ENCODE data around the gene PNMT. TPM values are rescaled to one million over a fixed set of nuclear protein-coding genes. Genes with fewer than 3 reads are reported as not detected.

PNMT gene
- total and polyA plus RNA-seq, 10 donors = 0.28 to 2.4 (median 0.65) TPM; not detected in 4

DNA sequence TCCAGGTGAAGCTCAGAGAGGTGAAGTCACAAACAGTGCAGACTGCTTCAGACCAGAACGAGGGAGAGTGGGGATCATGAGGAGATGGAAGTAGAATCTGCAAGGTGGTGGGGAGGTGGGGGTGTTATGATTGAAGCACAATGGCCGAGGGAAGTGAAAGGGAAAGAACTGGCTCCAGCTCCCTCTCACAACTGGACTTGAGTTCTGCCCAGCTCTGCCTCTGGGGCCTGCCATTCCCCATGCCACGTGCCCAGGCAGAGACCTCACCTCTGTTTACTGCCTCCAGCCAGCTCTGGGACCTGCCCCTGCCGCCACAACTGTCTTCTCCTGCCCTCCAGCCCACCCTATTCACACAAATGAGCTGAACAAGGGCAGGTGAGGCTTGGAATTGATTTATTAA, 2.5 kb downstream of the PNMT start:
- intact Hi-C loops (cut with DNase I; ENCODE audit: low total_unique reads) = no loop called here
- H3K9me3 ChIP-seq = no peaks in the 10 kb centered on the region
- no peak overlapping the region for H3K27ac ChIP-seq
- H3K4me3 ChIP-seq = no peak overlapping the region
- TF ChIP-seq, protein P1, sequence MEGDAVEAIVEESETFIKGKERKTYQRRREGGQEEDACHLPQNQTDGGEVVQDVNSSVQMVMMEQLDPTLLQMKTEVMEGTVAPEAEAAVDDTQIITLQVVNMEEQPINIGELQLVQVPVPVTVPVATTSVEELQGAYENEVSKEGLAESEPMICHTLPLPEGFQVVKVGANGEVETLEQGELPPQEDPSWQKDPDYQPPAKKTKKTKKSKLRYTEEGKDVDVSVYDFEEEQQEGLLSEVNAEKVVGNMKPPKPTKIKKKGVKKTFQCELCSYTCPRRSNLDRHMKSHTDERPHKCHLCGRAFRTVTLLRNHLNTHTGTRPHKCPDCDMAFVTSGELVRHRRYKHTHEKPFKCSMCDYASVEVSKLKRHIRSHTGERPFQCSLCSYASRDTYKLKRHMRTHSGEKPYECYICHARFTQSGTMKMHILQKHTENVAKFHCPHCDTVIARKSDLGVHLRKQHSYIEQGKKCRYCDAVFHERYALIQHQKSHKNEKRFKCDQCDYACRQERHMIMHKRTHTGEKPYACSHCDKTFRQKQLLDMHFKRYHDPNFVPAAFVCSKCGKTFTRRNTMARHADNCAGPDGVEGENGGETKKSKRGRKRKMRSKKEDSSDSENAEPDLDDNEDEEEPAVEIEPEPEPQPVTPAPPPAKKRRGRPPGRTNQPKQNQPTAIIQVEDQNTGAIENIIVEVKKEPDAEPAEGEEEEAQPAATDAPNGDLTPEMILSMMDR (IDR thresholded peaks at IDR 0.05 in 8 of 11, conservative IDR thresholded peaks at IDR 0.05 in 3 of 11) = no peak
- TF ChIP-seq POLR2AphosphoS5 (IDR thresholded peaks at IDR 0.05) (no peak), POLR2A (IDR thresholded peaks at IDR 0.05) (no peak)
- peaks cover 4 to 67% (median 43%) of the 10 kb centered on the region in 7 donors for H3K27me3 ChIP-seq (replicated peaks in 1 of 7)
- peaks cover 0 to 67% (median 38%) of the 10 kb centered on the region in 6 donors for H3K4me1 ChIP-seq
- H3K36me3 ChIP-seq = no peaks in the 10 kb centered on the region
- no peak for DNase-seq
- WGBS, 5 donors = 49 to 70% (median 57%) methylated on average over 4 of the region's 4 CpGs

- intact Hi-C loops (cut with DNase I; ENCODE audit: low total_unique reads) = no loop called here
- H3K36me3 ChIP-seq = no peaks in the 10 kb centered on the region
- peak in 2 of 3 donors; percentile 25 to 57 for TF ChIP-seq POLR2AphosphoS5 (IDR thresholded peaks at IDR 0.05)
- TF ChIP-seq, protein P1 (IDR thresholded peaks at IDR 0.05 in 8 of 11, conservative IDR thresholded peaks at IDR 0.05 in 3 of 11) = peak in 6 of 11 experiments; percentile 34 to 48 (median 40)
- TF ChIP-seq POLR2A (IDR thresholded peaks at IDR 0.05) = no peak
- H3K4me1 ChIP-seq = peaks cover 6 to 68% (median 48%) of the 10 kb centered on the region in 6 donors
- DNase-seq = peak; percentile 72
- H3K9me3 ChIP-seq = no peaks in the 10 kb centered on the region
- H3K27me3 ChIP-seq (replicated peaks in 1 of 7) = peaks cover 4 to 56% (median 43%) of the 10 kb centered on the region in 7 donors
- 51 to 58% (median 53%) methylated on average over 17 to 19 of the region's 19 CpGs for WGBS, 5 donors
- H3K4me3 ChIP-seq = no peak overlapping the region
- H3K27ac ChIP-seq = no peak overlapping the region
Observed at GRCh38 chr17:39671651-39672521, 3.6 kb downstream of the PNMT start.

DNA sequence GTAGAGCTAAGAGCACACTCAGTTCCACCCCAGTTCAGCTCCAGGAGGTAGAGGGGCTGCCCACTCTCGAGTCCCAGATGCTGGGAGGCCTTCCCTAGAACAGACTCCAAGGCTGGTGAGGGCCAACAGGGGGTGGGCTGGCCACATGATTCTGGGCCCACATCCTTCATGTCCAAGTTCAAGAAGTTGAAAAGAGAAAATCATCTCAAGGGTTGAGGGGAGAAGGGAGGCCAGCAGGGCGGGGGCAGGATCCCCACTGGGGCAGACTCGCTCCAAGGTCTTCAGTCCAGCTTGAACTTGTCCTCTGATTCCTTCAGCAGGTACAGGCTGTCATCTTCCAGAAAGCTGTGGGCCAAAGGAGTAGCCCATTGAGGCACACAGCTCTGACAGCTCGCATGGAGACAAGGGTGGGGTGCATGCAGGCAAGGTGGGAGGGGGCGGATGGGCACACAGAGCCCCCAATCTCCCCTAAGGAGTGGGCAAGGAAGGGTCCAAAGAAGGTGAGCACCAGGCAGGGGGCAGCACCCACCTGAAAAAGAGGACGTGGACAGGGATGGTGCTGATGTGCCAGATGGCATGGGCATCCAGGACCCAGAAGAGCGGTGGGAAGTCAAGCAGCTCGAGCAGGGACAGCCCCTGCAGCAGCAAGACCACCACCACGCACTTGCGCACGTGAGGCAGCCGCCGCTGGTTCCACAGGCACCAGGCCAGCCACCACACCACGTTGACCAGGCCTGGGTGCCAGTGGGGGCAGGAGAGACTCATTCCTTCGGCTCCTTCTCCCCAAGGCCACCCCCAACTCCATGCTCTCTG, 4.5 kb downstream of the PNMT start:
- intact Hi-C loops (cut with DNase I; ENCODE audit: low total_unique reads) = no loop called here
- H3K4me1 ChIP-seq = peaks cover 10 to 68% (median 49%) of the 10 kb centered on the region in 6 donors
- 82 to 90% (median 84%) methylated on average over 14 to 15 of the region's 15 CpGs for WGBS, 5 donors

More for the DNA sequence above, 4.5 kb downstream of the PNMT start:
- Histone ChIP-seq H3K27me3 (replicated peaks in 1 of 7) (peaks cover 4 to 47% (median 35%) of the 10 kb centered on the region in 7 donors), H3K36me3 (peaks cover 0 to under 1% (median 0%) of the 10 kb centered on the region in 6 donors), H3K27ac (no peak overlapping the region), H3K9me3 (no peaks in the 10 kb centered on the region), H3K4me3 (no peak overlapping the region)
- peak; percentile 52 for DNase-seq
- TF ChIP-seq POLR2AphosphoS5 (IDR thresholded peaks at IDR 0.05) = no peak
- TF ChIP-seq, protein P1 (IDR thresholded peaks at IDR 0.05 in 8 of 11, conservative IDR thresholded peaks at IDR 0.05 in 3 of 11) = no peak
- no peak for TF ChIP-seq POLR2A (IDR thresholded peaks at IDR 0.05)

Measured in spleen (tissue), 11 donors.